ENCODE measurements around the gene KLRC1. TPM values are rescaled to one million over a fixed set of nuclear protein-coding genes. Genes with fewer than 3 reads are reported as not detected.

KLRC1 gene
- total and polyA plus RNA-seq, 2 of the 8 experiments (the other 6 are each of a cell fraction or from before 2014, with no cell fraction given), result not detected

DNA sequence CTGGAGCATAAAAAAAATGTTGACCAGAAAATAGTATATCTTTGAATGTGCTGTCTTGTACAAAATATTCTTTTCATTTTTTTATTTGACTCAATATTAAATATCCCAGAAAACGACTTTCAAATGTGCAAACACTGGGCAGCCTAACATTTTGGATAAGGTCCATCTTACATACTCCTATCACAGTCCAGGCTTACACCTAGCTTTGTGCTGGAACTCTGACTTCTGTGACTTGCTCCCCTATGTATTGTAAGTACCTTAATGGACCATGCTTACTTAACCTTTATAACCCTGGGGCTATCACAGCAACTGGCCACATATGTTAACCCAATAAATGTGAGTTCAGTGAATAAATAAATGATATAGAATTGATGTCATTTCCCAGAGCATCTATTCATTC lies 44.9 kb upstream of the KLRC1 start:
- FAIRE-seq (no peak), DNase-seq (ENCODE audit: low read depth in 1 of 2, low spot score in 2 of 2) (no peak)
- H3K4me1 ChIP-seq (replicated peaks in 1 of 4; ENCODE audit: control insufficient read depth in 3 of 4, insufficient read depth in 4 of 4, low read length in 3 of 4), result no peaks in the 10 kb centered on the region
- no peak overlapping the region for H2BK20ac ChIP-seq (ENCODE audit: low read length)
- no peak overlapping the region for H3K23ac ChIP-seq (ENCODE audit: insufficient read length)
- H2AFZ ChIP-seq (ENCODE audit: low read length), result no peak overlapping the region
- no peaks in the 10 kb centered on the region; a peak in 1 of 4 replicates for H3K9me3 ChIP-seq (ENCODE audit: insufficient read depth in 2 of 2, low read depth in 1 of 2, low read length in 1 of 2)
- H3K4me2 ChIP-seq (ENCODE audit: insufficient read depth in 1 of 2, low read depth in 2 of 2, low read length in 2 of 2), result no peak overlapping the region
- POLR2A ChIA-PET (ENCODE audit: partially characterized antibody), result no interaction called here
- H3K27ac ChIP-seq (ENCODE audit: low read depth, low read length), result no peak overlapping the region
- H3K4ac ChIP-seq (replicated peaks; ENCODE audit: insufficient read length, low read depth, low read length), result no peak overlapping the region
- no peaks in the 10 kb centered on the region for H3K23me2 ChIP-seq (ENCODE audit: low read depth, low read length)
- H3K14ac ChIP-seq (ENCODE audit: insufficient read length), result no peak overlapping the region
- WGBS, 2 experiments (ENCODE audit: extremely low coverage in 1 of 2, insufficient coverage in 1 of 2, insufficient read length in 1 of 2, insufficient replicate concordance in 2 of 2, low coverage in 1 of 2, low lambda C conversion rate in 2 of 2, missing lambda C conversion rate in 1 of 2), result 68% methylated on average over 1 of the region's 1 CpG; no CpG with 5 or more reads in 1 of the 2 experiments
- H3K9ac ChIP-seq (replicated peaks in 1 of 4; ENCODE audit: extremely low read depth in 1 of 4, low read depth in 3 of 4, low read length in 3 of 4), result no peak overlapping the region
- no peak overlapping the region for H2BK120ac ChIP-seq (replicated peaks; ENCODE audit: low read depth, low read length)
- H3K4me3 ChIP-seq (ENCODE audit: extremely low read depth in 1 of 4, insufficient read depth in 2 of 4, low read depth in 3 of 4, low read length in 4 of 4), result no peak overlapping the region
- no peak overlapping the region for H3K18ac ChIP-seq (ENCODE audit: extremely low read depth, low read length)
- no peaks in the 10 kb centered on the region for H3K36me3 ChIP-seq (ENCODE audit: control insufficient read depth in 2 of 4, insufficient read depth in 4 of 4, low read length in 3 of 4)
- H2AK5ac ChIP-seq (ENCODE audit: low read depth, low read length), result no peak overlapping the region
- H4K20me1 ChIP-seq (replicated peaks in 1 of 2; ENCODE audit: control insufficient read depth in 1 of 2, insufficient read depth in 2 of 2, low read length in 2 of 2), result no peaks in the 10 kb centered on the region
- no peak overlapping the region for H4K8ac ChIP-seq (ENCODE audit: extremely low read depth, insufficient read depth, low read length)
- H3K79me1 ChIP-seq (ENCODE audit: low read depth, low read length), result no peaks in the 10 kb centered on the region
- H3K27me3 ChIP-seq (replicated peaks in 1 of 4; ENCODE audit: control insufficient read depth in 3 of 4, extremely low read depth in 1 of 4, insufficient read depth in 3 of 4, low read length in 3 of 4), result no peaks in the 10 kb centered on the region
- CTCF ChIA-PET (ENCODE audit: partially characterized antibody), result no interaction called here
- H4K5ac ChIP-seq (ENCODE audit: insufficient read length, low read depth, low read length), result no peak overlapping the region
- H3K79me2 ChIP-seq (ENCODE audit: control insufficient read depth in 1 of 2, insufficient read depth in 2 of 2, low read length in 2 of 2), result no peaks in the 10 kb centered on the region
- no peak overlapping the region for H4K91ac ChIP-seq (replicated peaks; ENCODE audit: insufficient read length, low read length)
- H3K56ac ChIP-seq (replicated peaks; ENCODE audit: insufficient read length, low read depth, low read length), result no peak overlapping the region
- no peak overlapping the region for H2BK12ac ChIP-seq (ENCODE audit: low read depth, low read length)
- H2BK5ac ChIP-seq (ENCODE audit: low read depth, low read length), result no peak overlapping the region
- no peak overlapping the region for H2BK15ac ChIP-seq (ENCODE audit: low read length)
- TF ChIP-seq SAP30 (IDR thresholded peaks at IDR 0.05; ENCODE audit: insufficient read depth, insufficient replicate concordance, low read length) (no peak), NANOG (IDR thresholded peaks at IDR 0.05; ENCODE audit: insufficient read depth, low read depth, low read length, poor library complexity, severe bottlenecking) (no peak), SUZ12 (IDR thresholded peaks at IDR 0.05; ENCODE audit: low read length) (no peak)
